Prostate gland (tissue), 2 donors: ENCODE measurements around the gene TRAF3IP3. TPM values are rescaled to one million over a fixed set of nuclear protein-coding genes. Genes with fewer than 3 reads are reported as not detected.
A peak's percentile ranks its signal among the peaks of the same experiment; 100 is the strongest.
"Not testable (repeated sequence)": the region's sequence is repeated elsewhere in the genome, so short reads cannot be mapped to it uniquely, and the experiment has no call there.

ENCODE experiments used
- DNase-seq: peaks from one replicate; pipeline ENCODE4 v3.0.0-alpha.2; 2019; ENCODE audit warnings: low spot score
- H3K27ac ChIP-seq, 2 donors: fragments of 200-600 bp; sonication (generic); 2 replicates each; pipeline ENCODE4 v1.5.1; 2017 to 2019
- H3K27me3 ChIP-seq: fragments of 200-600 bp; sonication (generic); replicated peaks from 2 replicates; pipeline ENCODE4 v1.5.1; 2019; ENCODE audit not compliant: insufficient read depth
- H3K36me3 ChIP-seq, 2 donors: fragments of 200-600 bp; sonication (generic); 1 replicate in 1 of 2; 2 replicates in 1 of 2; pipeline versions ENCODE4 v1.5.1 to v1.8.1; 2017 to 2019
- H3K4me1 ChIP-seq: fragments of 200-600 bp; sonication (generic); replicated peaks from 2 replicates; pipeline ENCODE4 v1.5.1; 2019
- H3K4me3 ChIP-seq, 2 donors: fragments of 200-600 bp; sonication (generic); 2 replicates each; pipeline ENCODE4 v1.5.1; 2017 to 2019
- H3K9me3 ChIP-seq: fragments of 200-600 bp; sonication (generic); 2 replicates; pipeline ENCODE4 v1.5.1; 2017
- POLR2A ChIP-seq: fragments of 450-650 bp; IDR thresholded peaks from one replicate; pipeline ENCODE4 v1.6.1; 2016; ENCODE audit warnings: antibody characterized with exemption, mild to moderate bottlenecking
- POLR2AphosphoS5 ChIP-seq: sonication (generic); formaldehyde crosslinking; IDR thresholded peaks from one replicate; pipeline ENCODE4 v1.6.1; 2017; ENCODE audit warnings: antibody characterized with exemption
- WGBS: methylation state at CpG from one replicate; pipeline ENCODE4 v1.1.5; 2018; 5-methylcytosine and 5-hydroxymethylcytosine counted together
- intact Hi-C: fragments of 100-400 bp; cut with DNase I; formaldehyde crosslinking; loops from one replicate; pipeline ENCODE4 v1.14.2; 2022
- total RNA-seq, 2 donors: library from RNA; depleted of rRNA; stranded (reverse); fragments of >200 nt; gene quantifications; one replicate each; pipeline ENCODE4 v1.1.0, GENCODE V29; 2016
- TF ChIP-seq, protein P1 (sequence below), 4 experiments: fragments of 200-600 bp in 2 of 4; fragments of 450-650 bp in 2 of 4; sonication (generic) in 2 of 4; IDR thresholded peaks; 1 replicate in 3 of 4; 2 replicates in 1 of 4; pipeline ENCODE4 v1.5.1; 2016 to 2019; ENCODE audit warnings: antibody characterized with exemption in 4 of 4, mild to moderate bottlenecking in 2 of 4, moderate library complexity in 2 of 4

TRAF3IP3 gene
- total RNA-seq, 2 donors from 2014 or later: 0.73 to 1.6 TPM

DNA sequence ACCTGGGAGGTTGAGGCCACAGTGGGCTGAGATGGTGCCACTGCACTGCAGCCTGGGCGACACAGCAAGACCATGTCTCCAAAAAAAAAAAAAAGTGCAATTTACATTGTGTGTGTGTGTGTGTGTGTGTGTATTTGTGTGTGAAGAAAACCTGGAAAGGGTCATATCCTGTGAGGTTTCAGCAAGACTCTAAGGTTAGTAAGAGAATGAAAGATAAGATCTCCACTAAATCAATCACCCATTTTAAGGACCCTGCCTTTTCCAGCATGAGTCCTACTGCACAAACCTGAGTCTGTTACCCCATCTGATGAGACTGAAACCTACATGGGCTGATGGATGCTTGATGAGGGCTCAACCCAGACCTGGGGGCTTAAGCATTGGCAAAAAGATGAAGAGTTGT, 33.4 kb downstream of the TRAF3IP3 start:
- intact Hi-C loops: loop anchor here (5.0 kb wide), 1 partner anchor 38 kb away; the partner anchor contains the start of gene UTP25
- no peaks in the 10 kb centered on the region for H3K9me3 ChIP-seq
- no peak overlapping the region for H3K4me3 ChIP-seq
- DNase-seq: no peak
- peaks cover 25% of the 10 kb centered on the region for H3K4me1 ChIP-seq
- WGBS: 95% methylated on average over 1 of the region's 1 CpG
- TF ChIP-seq POLR2AphosphoS5 (no peak), POLR2A (no peak)
- TF ChIP-seq, protein P1, sequence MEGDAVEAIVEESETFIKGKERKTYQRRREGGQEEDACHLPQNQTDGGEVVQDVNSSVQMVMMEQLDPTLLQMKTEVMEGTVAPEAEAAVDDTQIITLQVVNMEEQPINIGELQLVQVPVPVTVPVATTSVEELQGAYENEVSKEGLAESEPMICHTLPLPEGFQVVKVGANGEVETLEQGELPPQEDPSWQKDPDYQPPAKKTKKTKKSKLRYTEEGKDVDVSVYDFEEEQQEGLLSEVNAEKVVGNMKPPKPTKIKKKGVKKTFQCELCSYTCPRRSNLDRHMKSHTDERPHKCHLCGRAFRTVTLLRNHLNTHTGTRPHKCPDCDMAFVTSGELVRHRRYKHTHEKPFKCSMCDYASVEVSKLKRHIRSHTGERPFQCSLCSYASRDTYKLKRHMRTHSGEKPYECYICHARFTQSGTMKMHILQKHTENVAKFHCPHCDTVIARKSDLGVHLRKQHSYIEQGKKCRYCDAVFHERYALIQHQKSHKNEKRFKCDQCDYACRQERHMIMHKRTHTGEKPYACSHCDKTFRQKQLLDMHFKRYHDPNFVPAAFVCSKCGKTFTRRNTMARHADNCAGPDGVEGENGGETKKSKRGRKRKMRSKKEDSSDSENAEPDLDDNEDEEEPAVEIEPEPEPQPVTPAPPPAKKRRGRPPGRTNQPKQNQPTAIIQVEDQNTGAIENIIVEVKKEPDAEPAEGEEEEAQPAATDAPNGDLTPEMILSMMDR (IDR thresholded peaks at IDR 0.05): no peak
- H3K27ac ChIP-seq: peak overlapping the region in 1 of 2 donors; percentile 88
- H3K27me3 ChIP-seq: no peaks in the 10 kb centered on the region
- no peaks in the 10 kb centered on the region for H3K36me3 ChIP-seq

DNA sequence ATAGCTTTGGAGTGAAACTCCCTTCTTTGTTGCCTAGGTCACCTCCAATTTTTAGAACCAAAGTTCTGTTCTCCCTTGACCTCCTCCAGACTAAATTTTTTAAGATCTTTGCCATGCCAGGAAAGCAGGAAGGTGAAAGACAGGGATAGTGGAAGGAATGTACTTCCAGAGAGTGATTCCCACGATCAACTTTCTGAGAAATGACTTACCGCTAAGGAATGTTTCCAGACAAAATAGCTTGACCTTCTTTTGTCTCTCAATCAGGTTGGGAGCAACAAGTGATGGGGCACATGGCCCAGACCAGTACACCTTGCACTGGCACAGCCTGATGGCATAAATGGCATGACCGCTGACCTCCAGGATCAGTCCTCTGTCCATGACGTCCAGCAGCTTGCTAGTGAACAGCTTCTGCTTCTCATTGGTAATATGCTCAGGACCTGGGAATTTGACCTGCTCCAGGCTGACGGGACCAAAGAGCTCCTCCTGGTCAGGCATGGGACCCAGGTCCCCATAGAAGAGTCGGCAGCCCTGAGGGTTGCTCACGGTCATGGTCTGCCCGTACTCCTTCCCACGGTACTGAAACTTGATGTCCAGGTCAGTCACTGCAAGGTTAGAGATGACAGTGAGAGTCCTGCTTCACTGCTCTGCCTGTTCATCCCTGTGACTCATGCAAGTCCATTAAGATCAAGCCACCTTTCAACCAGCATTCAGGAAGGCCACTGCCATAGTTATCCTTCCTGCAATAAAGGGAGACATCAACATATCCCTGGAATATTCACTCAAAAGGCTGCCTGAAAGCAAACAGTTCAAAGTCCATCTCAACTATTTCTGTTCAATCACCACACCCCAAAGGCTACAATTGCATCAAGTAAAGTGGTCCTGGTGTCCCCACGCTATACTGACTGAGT, 34.7 kb downstream of the TRAF3IP3 start:
- Histone ChIP-seq H3K4me1 (peaks cover 18% of the 10 kb centered on the region), H3K27ac (peak overlapping the region in 1 of 2 donors; percentile 88), H3K4me3 (no peak overlapping the region), H3K9me3 (no peaks in the 10 kb centered on the region), H3K36me3 (no peaks in the 10 kb centered on the region), H3K27me3 (no peaks in the 10 kb centered on the region)
- 92% methylated on average over 10 of the region's 10 CpGs for WGBS
- TF ChIP-seq POLR2AphosphoS5 (no peak), POLR2A (no peak)
- TF ChIP-seq, protein P1 (IDR thresholded peaks at IDR 0.05): no peak
- intact Hi-C loops: no loop called here
- DNase-seq: no peak

DNA sequence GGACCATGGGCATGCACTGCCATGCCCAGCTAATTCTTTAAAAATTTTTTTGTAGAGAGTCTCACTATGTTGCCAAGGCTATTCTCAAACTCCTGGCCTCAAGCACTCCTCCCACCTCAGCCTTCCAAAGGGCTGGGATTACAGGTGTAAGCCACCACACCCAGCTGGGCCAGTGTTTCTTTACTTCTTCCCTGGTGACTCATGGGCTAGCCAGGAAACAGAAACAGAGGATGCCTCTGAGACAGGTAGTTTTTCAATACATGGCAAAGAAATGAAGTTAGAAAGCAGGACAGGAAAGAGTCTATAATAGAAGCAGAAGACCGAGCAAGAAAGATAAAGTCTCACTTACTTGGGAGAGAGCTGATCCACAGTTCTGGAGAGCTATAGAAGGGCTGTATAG, 36.1 kb downstream of the TRAF3IP3 start:
- no peak for TF ChIP-seq POLR2AphosphoS5
- no peak for TF ChIP-seq POLR2A
- TF ChIP-seq, protein P1 (IDR thresholded peaks at IDR 0.05): no peak
- intact Hi-C loops: no loop called here
- Histone ChIP-seq H3K27ac (peak overlapping the region in 1 of 2 donors; percentile 29), H3K4me1 (peaks cover 12% of the 10 kb centered on the region), H3K27me3 (no peaks in the 10 kb centered on the region), H3K9me3 (no peaks in the 10 kb centered on the region), H3K36me3 (peaks cover 0 to 4% of the 10 kb centered on the region in 2 donors), H3K4me3 (no peak overlapping the region)
- 90% methylated on average over 1 of the region's 1 CpG for WGBS
- no peak for DNase-seq

DNA sequence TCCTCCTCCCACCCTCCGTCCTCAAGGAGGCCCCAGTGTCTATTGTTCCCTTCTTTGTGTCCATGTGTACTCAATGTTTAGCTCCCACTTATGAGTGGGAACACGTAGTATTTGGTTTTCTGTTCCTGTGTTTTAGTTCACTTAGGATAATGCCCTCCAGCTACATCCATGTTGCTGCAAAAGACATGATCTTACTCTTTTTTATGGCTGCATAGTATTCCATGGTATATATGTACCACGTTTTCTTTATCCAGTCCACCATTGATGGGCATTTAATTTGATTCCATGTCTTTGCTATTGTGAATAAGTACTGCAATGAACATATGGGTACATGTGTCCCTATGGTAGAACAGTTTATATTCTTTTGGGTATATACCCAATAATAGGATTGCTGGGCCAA, 37.9 kb downstream of the TRAF3IP3 start:
- H3K4me1 ChIP-seq, H3K36me3 ChIP-seq, intact Hi-C loops: not testable (repeated sequence)

DNA sequence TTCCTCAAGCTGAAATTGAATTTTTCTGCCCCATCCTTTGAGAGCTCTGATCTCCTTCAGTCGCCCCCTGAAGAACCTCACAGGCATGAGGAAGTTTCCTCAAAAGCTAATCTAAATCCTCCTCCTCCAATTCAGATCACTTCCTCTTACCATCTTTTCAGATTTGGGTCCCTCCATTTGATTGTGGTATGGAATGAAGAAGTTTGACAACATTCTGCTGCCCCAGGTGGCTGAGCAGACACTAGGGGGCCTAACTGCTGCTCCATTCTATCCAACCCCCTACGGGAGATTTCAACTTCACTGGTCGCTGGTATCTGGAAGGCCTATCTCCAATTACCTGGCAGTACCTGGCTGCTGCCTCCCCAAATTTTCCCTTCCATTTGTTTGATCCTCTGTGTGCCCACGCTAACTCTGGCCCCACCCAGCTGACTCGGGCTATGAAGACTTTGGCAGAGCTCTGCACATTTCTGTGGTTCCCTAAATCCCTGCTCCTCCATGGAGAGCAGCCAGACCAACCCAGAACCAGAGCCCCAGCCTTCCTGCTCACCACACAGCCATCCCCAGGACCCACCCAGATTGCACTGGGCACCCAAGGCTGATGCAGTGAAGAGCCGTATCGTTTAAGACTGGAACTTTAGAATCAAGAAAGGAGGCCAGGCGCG, 42.3 kb downstream of the TRAF3IP3 start:
- 60% methylated on average over 9 of the region's 9 CpGs for WGBS
- Histone ChIP-seq H3K4me3 (no peak overlapping the region), H3K36me3 (peaks cover 0 to 4% of the 10 kb centered on the region in 2 donors), H3K9me3 (no peaks in the 10 kb centered on the region), H3K27me3 (no peaks in the 10 kb centered on the region), H3K27ac (peak overlapping the region; percentile 28 to 54), H3K4me1 (peaks cover 4% of the 10 kb centered on the region)
- TF ChIP-seq POLR2A (no peak), POLR2AphosphoS5 (no peak)
- TF ChIP-seq, protein P1 (IDR thresholded peaks at IDR 0.05): no peak
- intact Hi-C loops: no loop called here
- peak; percentile 29 for DNase-seq

More for the DNA sequence above, 37.9 kb downstream of the TRAF3IP3 start:
- not testable (repeated sequence) for H3K27ac ChIP-seq, H3K4me3 ChIP-seq, H3K27me3 ChIP-seq, H3K9me3 ChIP-seq, DNase-seq
- 93% methylated on average over 3 of the region's 3 CpGs for WGBS
